NCI-H526 (cell line): ENCODE measurements around the gene THSD7A.

Experiments used
- DNase-seq, 2 experiments: peaks; one replicate each; lab custom pipeline; 2025; lab: John Stamatoyannopoulos, UW

THSD7A gene, protein sequence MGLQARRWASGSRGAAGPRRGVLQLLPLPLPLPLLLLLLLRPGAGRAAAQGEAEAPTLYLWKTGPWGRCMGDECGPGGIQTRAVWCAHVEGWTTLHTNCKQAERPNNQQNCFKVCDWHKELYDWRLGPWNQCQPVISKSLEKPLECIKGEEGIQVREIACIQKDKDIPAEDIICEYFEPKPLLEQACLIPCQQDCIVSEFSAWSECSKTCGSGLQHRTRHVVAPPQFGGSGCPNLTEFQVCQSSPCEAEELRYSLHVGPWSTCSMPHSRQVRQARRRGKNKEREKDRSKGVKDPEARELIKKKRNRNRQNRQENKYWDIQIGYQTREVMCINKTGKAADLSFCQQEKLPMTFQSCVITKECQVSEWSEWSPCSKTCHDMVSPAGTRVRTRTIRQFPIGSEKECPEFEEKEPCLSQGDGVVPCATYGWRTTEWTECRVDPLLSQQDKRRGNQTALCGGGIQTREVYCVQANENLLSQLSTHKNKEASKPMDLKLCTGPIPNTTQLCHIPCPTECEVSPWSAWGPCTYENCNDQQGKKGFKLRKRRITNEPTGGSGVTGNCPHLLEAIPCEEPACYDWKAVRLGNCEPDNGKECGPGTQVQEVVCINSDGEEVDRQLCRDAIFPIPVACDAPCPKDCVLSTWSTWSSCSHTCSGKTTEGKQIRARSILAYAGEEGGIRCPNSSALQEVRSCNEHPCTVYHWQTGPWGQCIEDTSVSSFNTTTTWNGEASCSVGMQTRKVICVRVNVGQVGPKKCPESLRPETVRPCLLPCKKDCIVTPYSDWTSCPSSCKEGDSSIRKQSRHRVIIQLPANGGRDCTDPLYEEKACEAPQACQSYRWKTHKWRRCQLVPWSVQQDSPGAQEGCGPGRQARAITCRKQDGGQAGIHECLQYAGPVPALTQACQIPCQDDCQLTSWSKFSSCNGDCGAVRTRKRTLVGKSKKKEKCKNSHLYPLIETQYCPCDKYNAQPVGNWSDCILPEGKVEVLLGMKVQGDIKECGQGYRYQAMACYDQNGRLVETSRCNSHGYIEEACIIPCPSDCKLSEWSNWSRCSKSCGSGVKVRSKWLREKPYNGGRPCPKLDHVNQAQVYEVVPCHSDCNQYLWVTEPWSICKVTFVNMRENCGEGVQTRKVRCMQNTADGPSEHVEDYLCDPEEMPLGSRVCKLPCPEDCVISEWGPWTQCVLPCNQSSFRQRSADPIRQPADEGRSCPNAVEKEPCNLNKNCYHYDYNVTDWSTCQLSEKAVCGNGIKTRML (N-terminal part only)

DNA sequence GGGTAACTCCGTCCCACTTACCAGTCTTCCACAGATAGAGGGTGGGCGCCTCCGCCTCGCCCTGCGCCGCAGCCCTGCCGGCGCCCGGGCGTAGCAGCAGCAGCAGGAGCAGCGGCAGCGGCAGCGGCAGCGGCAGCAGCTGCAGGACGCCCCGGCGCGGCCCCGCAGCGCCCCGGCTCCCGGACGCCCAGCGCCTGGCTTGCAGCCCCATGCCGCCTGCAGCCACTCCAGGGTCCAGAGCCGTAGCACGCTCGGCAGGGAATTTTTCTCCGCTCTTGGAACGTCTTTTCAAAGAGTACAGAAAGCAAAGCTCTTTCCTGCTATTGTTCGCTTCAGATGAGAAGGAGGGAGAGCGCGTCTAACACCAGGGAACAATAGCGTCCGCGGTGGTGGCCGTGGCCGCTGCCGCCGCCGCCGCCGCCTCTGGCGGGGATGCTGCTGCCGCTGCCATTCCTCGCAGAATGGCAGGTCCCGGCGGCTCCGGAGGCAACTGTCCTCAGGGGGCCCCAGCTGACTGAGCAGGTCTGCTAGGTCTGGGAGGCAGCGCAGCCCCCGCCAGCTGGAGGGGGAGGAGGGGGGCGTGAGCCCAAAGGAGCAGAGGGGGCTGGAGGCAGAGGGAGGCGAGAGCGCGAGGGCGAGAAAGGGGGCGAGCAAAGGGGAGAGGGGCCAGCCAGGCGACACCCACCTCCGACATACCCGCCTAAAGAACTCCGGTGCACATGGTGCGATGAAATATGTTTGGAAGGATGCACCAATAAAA lies at the start of gene THSD7A:
THSD7A (minus strand) TSS at position 463 of the 760 bp plus-strand sequence; CDS start at position 211, 252 bp downstream.
- DNase-seq = peak; percentile 64 to 87

GRCh38 chr7:11881680-11882079 lies 49.7 kb upstream of the THSD7A start:
- no peak for DNase-seq

GRCh38 chr7:11875635-11876034 lies 43.6 kb upstream of the THSD7A start:
- peak; percentile 19 to 20 for DNase-seq

GRCh38 chr7:11865671-11866070 lies 33.7 kb upstream of the THSD7A start:
- no peak for DNase-seq

- no peak for DNase-seq
These were observed 26.8 kb upstream of the THSD7A start for GRCh38 chr7:11858622-11859302.

DNA sequence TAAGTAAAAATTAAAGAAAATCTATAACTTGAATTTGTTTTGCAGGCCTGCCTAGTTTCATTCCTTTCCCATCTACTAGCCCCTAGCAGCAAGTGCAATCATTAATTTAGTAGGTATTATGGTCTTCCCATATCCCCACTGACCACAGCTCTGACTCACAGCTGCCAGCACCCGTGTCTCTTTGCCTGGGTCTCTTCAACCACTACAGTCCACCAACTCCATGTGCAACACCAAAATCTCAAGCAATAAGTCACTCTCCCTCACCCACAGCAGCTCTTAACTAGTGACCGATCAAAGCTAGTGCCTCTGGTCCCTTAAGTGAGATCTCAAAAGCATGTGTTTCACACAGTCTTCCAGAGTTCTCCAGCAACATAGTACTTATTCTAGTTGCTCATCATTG lies 26.0 kb upstream of the THSD7A start:
- DNase-seq = no peak

- DNase-seq = no peak
These were observed 16.3 kb upstream of the THSD7A start for GRCh38 chr7:11848251-11848650.

DNA sequence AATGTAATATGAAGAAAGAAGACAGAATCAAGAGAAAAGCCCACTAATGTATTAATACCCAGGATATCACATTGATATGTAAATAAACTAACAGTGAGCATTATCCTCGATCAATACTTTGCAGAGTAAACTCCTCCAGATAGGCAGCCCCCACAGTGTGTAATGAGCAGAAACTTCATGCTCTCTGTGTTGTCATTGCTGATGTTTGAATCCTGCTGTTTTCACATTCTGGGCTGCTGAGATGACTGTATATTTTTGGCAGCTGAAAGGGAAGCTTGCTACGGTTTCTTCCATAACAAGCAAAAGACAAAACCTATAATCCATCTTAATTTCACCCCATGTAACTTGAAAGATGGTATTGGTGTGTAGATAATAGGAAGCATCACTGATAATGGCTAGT lies 15.3 kb upstream of the THSD7A start:
- no peak for DNase-seq

- no peak for DNase-seq
These were observed 14.5 kb upstream of the THSD7A start for GRCh38 chr7:11846361-11846955.

GRCh38 chr7:11843113-11843765 lies 11.2 kb upstream of the THSD7A start:
- DNase-seq = no peak

DNA sequence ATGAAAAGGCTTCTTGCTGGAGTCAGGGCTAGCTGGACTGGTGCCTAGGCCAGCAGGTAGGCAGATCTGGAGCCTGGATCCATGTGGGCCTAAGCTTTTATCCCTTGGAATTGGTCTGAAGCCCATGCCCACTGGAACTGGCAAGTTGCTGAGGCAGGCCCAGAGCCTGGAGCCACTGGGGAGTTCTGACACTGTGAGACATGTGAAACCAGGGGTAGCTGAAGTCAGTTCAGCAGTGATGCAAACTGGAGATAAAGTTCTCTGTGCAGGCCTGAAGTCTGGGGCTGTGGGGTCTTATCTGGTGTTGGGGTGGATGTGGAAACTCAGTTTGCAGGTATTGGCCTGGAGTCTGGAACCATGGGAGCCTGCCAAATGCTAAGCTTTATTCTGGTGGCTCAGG lies 9.7 kb upstream of the THSD7A start:
- DNase-seq = no peak

DNA sequence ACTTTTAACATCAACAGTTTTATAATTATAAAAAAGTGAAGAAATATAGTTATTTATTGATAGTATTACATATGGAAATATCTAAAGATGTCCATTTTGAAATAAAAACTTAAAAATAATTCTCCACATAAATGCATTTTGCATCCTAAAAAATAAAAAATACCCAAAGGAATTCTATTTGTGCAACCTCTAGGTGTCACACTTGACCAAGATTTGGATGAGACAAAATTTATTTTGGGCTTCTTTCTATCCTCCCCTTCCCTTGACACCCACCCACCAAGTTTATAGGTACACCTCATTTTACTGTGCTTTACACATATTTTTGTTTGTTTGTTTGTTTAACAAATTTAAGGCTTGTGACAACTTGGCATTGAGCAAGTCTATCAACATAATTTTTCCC lies 3.3 kb upstream of the THSD7A start:
- DNase-seq = peak in 1 of 2 experiments; percentile 13

DNA sequence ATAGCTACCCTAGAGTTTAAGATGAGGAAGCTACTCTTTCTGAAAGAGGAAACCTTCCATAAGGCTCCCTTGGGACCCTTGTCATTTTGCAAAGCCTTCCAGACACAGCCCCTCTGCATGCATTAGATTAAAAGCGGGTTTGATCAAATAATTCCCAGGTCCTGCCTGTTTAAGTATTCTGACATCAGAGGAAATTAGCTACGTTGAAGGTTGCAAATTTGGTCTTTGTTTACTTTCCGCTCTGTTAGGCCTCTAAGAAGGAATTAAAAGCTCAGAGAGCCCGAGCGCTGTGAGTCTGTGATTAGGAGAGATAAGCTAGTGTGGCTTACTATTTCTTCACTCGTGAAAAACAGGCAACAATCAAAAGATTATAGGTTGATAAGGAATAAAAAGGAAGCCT lies 1.4 kb upstream of the THSD7A start:
- DNase-seq = peak; percentile 81

- peak in 1 of 2 experiments; percentile 64 for DNase-seq
These were observed 752 bp downstream of the THSD7A start for GRCh38 chr7:11831156-11831735.

DNA sequence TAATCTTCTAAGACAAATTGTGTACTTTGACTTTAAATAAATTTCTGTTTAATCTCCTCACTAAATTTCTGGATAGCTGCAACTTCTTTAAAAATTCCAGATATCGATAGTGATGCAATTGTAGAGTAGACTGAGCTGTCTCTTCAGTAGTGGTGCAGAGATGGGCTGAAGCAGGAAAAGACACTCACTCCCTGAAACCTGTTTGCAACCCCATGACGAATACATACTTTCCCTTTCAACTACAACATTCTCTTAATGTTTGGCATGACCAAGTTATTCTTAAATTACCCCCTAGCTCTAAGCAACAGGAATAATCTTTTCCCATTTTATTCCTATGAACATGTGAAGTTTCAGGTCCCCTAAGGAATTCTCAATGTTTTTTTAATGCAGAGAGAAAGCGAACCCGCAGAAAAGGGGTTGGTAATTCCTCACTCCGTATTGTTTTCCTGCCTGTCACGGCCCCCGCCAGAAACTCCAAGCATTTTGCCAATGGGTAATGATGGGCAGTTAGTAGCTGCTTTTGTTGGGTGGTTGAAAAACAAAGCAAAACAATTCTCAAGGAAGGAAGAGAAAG lies 1.3 kb downstream of the THSD7A start:
- DNase-seq = peak in 1 of 2 experiments; percentile 37

DNA sequence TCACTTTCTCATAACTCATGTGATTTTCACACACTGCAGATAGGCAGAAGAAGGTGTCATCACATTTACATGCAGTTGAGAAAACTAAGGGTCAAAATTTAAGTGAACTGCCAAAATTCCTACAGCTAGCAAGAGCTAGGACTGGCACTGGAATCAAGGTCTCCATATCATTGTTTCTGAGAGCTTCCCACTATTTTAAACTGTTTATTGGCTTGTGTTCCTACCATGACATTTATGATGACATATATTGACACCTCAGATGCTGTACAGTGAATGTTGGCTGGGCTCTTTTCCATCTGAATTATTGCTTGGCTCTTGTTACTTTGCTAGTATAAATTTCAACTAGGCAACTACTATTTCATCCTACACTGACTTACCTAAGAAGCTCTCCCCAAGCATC lies 2.0 kb downstream of the THSD7A start:
- DNase-seq = no peak

- no peak for DNase-seq
These were observed 12.1 kb downstream of the THSD7A start for GRCh38 chr7:11819947-11820346.

GRCh38 chr7:11819271-11819670 lies 12.7 kb downstream of the THSD7A start:
- DNase-seq = no peak

GRCh38 chr7:11818281-11818680 lies 13.7 kb downstream of the THSD7A start:
- no peak for DNase-seq
